ENCODE results near the gene TNFRSF18. TPM values are rescaled to one million over a fixed set of nuclear protein-coding genes. Genes with fewer than 3 reads are reported as not detected.

TNFRSF18 gene
- total RNA-seq: 0.98 TPM
- long read RNA-seq, partial matches to known transcripts: 2 of 3 reads
- long read RNA-seq, other reads (novel, unspliced or antisense): 1 of 3 reads

- Histone ChIP-seq H3K9me3 (no peaks in the 10 kb centered on the region), H3K27me3 (peaks cover 29% of the 10 kb centered on the region), H3K36me3 (no peaks in the 10 kb centered on the region), H3K4me3 (peak within 1 kb of the TSS; percentile 36), H3K4me1 (peaks cover 6% of the 10 kb centered on the region), H3K27ac (no peak within 1 kb of the TSS)
- no peak for TF ChIP-seq CTCF (IDR thresholded peaks at IDR 0.05)
- ATAC-seq (peak; percentile 60), DNase-seq (no peak)
- intact Hi-C loops (cut with DNase I): no loop called here
Observed at GRCh38 chr1:1206376-1206965, at the start of gene TNFRSF18. TNFRSF18 (minus strand) TSS chr1:1206592; CDS start chr1:1206571, 21 bp downstream.

- no peak overlapping the region for H3K4me3 ChIP-seq
- no peak overlapping the region for H3K27ac ChIP-seq
- H3K9me3 ChIP-seq: no peaks in the 10 kb centered on the region
- ATAC-seq: no peak
- TF ChIP-seq CTCF (IDR thresholded peaks at IDR 0.05): no peak
- peaks cover 63% of the 10 kb centered on the region for H3K36me3 ChIP-seq
- intact Hi-C loops (cut with DNase I): no loop called here
- no peaks in the 10 kb centered on the region for H3K4me1 ChIP-seq
- no peaks in the 10 kb centered on the region for H3K27me3 ChIP-seq
- DNase-seq: no peak
Observed at GRCh38 chr1:1255611-1256010, 49.2 kb upstream of the TNFRSF18 start.

GRCh38 chr1:1255078-1255477 lies 48.7 kb upstream of the TNFRSF18 start:
- H3K36me3 ChIP-seq: peaks cover 63% of the 10 kb centered on the region
- no peak for DNase-seq

GRCh38 chr1:1254667-1254998 lies 48.2 kb upstream of the TNFRSF18 start:
- ATAC-seq: no peak

More at GRCh38 chr1:1255078-1255477, 48.7 kb upstream of the TNFRSF18 start:
- Histone ChIP-seq H3K4me3 (no peak overlapping the region), H3K27me3 (no peaks in the 10 kb centered on the region), H3K9me3 (no peaks in the 10 kb centered on the region), H3K4me1 (no peaks in the 10 kb centered on the region), H3K27ac (no peak overlapping the region)
- TF ChIP-seq CTCF (IDR thresholded peaks at IDR 0.05): no peak
- intact Hi-C loops (cut with DNase I): no loop called here
- ATAC-seq: no peak

GRCh38 chr1:1253972-1254666 lies 47.7 kb upstream of the TNFRSF18 start:
- no peak for TF ChIP-seq CTCF (IDR thresholded peaks at IDR 0.05)

More at GRCh38 chr1:1254667-1254998, 48.2 kb upstream of the TNFRSF18 start:
- Histone ChIP-seq H3K4me1 (no peaks in the 10 kb centered on the region), H3K27me3 (no peaks in the 10 kb centered on the region), H3K4me3 (no peak overlapping the region), H3K27ac (no peak overlapping the region), H3K36me3 (peaks cover 58% of the 10 kb centered on the region), H3K9me3 (no peaks in the 10 kb centered on the region)
- no peak for TF ChIP-seq CTCF (IDR thresholded peaks at IDR 0.05)
- no peak for DNase-seq
- intact Hi-C loops (cut with DNase I): no loop called here

More at GRCh38 chr1:1253972-1254666, 47.7 kb upstream of the TNFRSF18 start:
- Histone ChIP-seq H3K4me1 (no peaks in the 10 kb centered on the region), H3K4me3 (no peak overlapping the region), H3K27ac (no peak overlapping the region), H3K9me3 (no peaks in the 10 kb centered on the region), H3K27me3 (no peaks in the 10 kb centered on the region), H3K36me3 (peaks cover 55% of the 10 kb centered on the region)
- ATAC-seq (no peak), DNase-seq (no peak)
- intact Hi-C loops (cut with DNase I): no loop called here
